Testis (tissue), 2 donors: ENCODE data around the gene ETFB.

ENCODE experiments used
- CTCF ChIP-seq, 3 experiments: fragments of 450-650 bp in 2 of 3; fragments of 200-600 bp in 1 of 3; sonication (generic) in 1 of 3; IDR thresholded peaks; one replicate each; pipeline ENCODE4 v1.5.1; 2016 to 2019; ENCODE audit warnings: antibody characterized with exemption in 3 of 3, mild to moderate bottlenecking in 2 of 3, moderate library complexity in 1 of 3
- POLR2A ChIP-seq: fragments of 450-650 bp; IDR thresholded peaks from one replicate; pipeline ENCODE4 v1.6.1; 2017; ENCODE audit warnings: antibody characterized with exemption, mild to moderate bottlenecking, moderate library complexity

DNA sequence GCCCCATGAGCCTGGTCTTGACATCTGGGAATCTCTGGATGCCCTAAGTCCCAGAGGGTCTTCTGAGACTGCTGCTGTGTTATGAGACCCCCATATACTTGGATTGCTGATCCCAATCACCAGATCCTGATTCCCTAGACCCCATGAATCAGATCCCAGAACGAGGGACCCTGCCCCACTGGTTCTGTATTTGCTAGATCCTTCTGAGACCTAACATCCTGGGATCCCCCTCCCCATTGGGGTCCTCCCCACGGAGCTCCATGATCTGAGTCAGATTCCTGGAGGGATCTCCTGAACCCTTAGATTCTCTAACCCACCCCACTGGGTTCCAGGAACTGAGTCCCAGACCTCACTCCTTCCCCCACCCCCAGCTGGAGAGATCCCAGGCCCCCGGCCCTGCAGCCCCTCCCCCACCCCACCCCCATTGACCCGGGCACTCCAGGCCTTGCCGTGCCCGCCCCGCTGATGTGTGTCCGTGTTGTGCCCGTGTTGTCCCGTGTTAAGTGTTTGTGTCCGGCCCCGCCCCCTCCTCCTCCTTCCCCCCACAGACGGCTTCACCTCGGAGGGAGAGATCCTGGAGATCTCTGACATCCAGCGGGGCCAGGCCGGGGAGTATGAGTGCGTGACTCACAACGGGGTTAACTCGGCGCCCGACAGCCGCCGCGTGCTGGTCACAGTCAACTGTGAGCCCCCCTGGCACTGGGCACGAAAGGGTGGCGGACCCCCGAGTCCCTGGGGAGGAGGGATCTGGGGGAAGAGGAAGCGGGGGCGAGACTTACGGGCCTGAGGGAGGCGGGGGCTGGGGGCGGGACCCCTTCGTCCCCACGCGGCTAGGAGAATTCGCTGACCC, 39.7 kb downstream of the ETFB start:
- TF ChIP-seq CTCF (IDR thresholded peaks at IDR 0.05): no peak
- no peak for TF ChIP-seq POLR2A
